ENCODE measurements around the gene H2BW2.

DNA sequence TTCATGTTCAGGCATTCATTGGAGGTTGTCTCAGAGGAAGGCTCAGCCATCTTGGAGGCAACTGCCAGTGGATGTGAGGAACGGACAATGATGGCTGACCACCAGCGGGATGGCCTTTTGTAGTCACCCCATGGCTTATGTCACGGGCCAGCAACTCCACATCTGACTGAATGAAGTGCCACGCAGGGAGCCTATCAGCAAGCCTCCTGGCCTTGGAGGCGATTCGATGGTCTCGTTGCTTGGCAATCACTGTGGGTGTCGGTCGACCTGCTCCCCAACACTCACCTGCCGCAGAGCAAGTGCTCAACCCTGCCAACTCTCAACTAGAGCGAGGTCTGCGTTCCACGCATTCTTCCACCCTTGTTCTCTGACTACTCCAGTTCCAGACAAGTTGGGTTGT, 7.4 kb downstream of the H2BW2 start:
- TF ChIP-seq, protein P1, sequence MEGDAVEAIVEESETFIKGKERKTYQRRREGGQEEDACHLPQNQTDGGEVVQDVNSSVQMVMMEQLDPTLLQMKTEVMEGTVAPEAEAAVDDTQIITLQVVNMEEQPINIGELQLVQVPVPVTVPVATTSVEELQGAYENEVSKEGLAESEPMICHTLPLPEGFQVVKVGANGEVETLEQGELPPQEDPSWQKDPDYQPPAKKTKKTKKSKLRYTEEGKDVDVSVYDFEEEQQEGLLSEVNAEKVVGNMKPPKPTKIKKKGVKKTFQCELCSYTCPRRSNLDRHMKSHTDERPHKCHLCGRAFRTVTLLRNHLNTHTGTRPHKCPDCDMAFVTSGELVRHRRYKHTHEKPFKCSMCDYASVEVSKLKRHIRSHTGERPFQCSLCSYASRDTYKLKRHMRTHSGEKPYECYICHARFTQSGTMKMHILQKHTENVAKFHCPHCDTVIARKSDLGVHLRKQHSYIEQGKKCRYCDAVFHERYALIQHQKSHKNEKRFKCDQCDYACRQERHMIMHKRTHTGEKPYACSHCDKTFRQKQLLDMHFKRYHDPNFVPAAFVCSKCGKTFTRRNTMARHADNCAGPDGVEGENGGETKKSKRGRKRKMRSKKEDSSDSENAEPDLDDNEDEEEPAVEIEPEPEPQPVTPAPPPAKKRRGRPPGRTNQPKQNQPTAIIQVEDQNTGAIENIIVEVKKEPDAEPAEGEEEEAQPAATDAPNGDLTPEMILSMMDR (IDR thresholded peaks at IDR 0.05) = no peak
- no peak for TF ChIP-seq POLR2A (IDR thresholded peaks at IDR 0.05)
